ENCODE results near the gene GAPDH. TPM values are rescaled to one million over a fixed set of nuclear protein-coding genes. Genes with fewer than 3 reads are reported as not detected.

GAPDH gene
- polyA plus RNA-seq, 1 of the 3 experiments (the other 2 are of a cell fraction), result 8,077 TPM

GRCh38 chr12:6548966-6549683 lies 14.8 kb downstream of the GAPDH start:
- no peak for DNase-seq
- ChIA-PET CTCF (interaction anchor here (1.1 to 14.7 kb wide), 4 partner anchors 9 to 15 kb away, joined by 3 to 228 read pairs (median 36); partner anchors contain the start of gene GAPDH), POLR2A (interaction anchor here (4.3 to 6.1 kb wide), 2 partner anchors 11 to 15 kb away, joined by 21 to 73 read pairs; partner anchors contain the start of gene GAPDH)
- Histone ChIP-seq H3K9me2 (no peaks in the 10 kb centered on the region), H3F3A (replicated peaks; ENCODE audit: insufficient read depth) (peaks cover 61% of the 10 kb centered on the region), H4K20me1 (ENCODE audit: insufficient read depth) (peaks cover 9% of the 10 kb centered on the region; the same call in 1 of the 2 replicates), H3K27ac (ENCODE audit: low read depth in 2 of 2, low read length in 1 of 2) (peak overlapping the region; percentile 18 to 93; a peak in 3 of 4 replicates), H3K4me2 (peak overlapping the region; percentile 91), H3K27me3 (ENCODE audit: insufficient read depth) (no peaks in the 10 kb centered on the region), H3K79me2 (ENCODE audit: insufficient read depth) (peaks cover 88% of the 10 kb centered on the region), H3K4me3 (ENCODE audit: low read depth in 2 of 2, low read length in 1 of 2) (0 out of 4 replicates have a peak overlapping the region, but pooled peaks of 1 of the 2 experiments have one; percentile 61), H3K9ac (peak overlapping the region; percentile 59), H2AFZ (ENCODE audit: low read depth) (no peak overlapping the region), H3K9me3 (no peaks in the 10 kb centered on the region), H3K4me1 (ENCODE audit: control insufficient read depth in 1 of 2, insufficient read depth in 2 of 2, low read depth in 1 of 2, low read length in 1 of 2) (peaks cover 27 to 65% of the 10 kb centered on the region in 2 experiments), H3K36me3 (replicated peaks in 1 of 2; ENCODE audit: control insufficient read depth in 1 of 2, insufficient read depth in 2 of 2, low read length in 1 of 2) (peaks cover 12 to 30% of the 10 kb centered on the region in 2 experiments)
- WGBS (ENCODE audit: low lambda C conversion rate), result 54% methylated on average over 15 of the region's 15 CpGs
- TF ChIP-seq SMC3 (IDR thresholded peaks at IDR 0.05; ENCODE audit: low read depth, low read length), result no peak
- no peak for TF ChIP-seq EP300 (IDR thresholded peaks at IDR 0.05; ENCODE audit: borderline replicate concordance in 1 of 2, low read depth in 1 of 2, low read length in 1 of 2)
- TF ChIP-seq MEF2A (IDR thresholded peaks at IDR 0.05; ENCODE audit: borderline replicate concordance, low read depth), result peak; percentile 54; the same call in 1 of the 2 replicates
- TF ChIP-seq TAF1 (IDR thresholded peaks at IDR 0.05; ENCODE audit: borderline replicate concordance, low read depth, low read length), result no peak
- no peak for TF ChIP-seq MXI1 (IDR thresholded peaks at IDR 0.05; ENCODE audit: low read depth, low read length)
- TF ChIP-seq POLR2AphosphoS5 (IDR thresholded peaks at IDR 0.05; ENCODE audit: low read depth, low read length), result no peak
- TF ChIP-seq FOXJ3 (CRISPR knock-in tag; IDR thresholded peaks at IDR 0.05), result no peak
- TF ChIP-seq TCF12 (IDR thresholded peaks at IDR 0.05), result peak; percentile 50; the same call in 1 of the 2 replicates
- TF ChIP-seq PBX3 (IDR thresholded peaks at IDR 0.05), result no peak
- TF ChIP-seq, protein P1, sequence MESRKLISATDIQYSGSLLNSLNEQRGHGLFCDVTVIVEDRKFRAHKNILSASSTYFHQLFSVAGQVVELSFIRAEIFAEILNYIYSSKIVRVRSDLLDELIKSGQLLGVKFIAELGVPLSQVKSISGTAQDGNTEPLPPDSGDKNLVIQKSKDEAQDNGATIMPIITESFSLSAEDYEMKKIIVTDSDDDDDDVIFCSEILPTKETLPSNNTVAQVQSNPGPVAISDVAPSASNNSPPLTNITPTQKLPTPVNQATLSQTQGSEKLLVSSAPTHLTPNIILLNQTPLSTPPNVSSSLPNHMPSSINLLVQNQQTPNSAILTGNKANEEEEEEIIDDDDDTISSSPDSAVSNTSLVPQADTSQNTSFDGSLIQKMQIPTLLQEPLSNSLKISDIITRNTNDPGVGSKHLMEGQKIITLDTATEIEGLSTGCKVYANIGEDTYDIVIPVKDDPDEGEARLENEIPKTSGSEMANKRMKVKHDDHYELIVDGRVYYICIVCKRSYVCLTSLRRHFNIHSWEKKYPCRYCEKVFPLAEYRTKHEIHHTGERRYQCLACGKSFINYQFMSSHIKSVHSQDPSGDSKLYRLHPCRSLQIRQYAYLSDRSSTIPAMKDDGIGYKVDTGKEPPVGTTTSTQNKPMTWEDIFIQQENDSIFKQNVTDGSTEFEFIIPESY (IDR thresholded peaks at IDR 0.05; ENCODE audit: borderline replicate concordance, low read depth), result no peak
- peak; percentile 83; the same call in 1 of the 2 replicates for TF ChIP-seq FOSL2 (IDR thresholded peaks at IDR 0.05; ENCODE audit: borderline replicate concordance, low read depth)
- no peak for TF ChIP-seq FOXM1 (IDR thresholded peaks at IDR 0.05; ENCODE audit: low read depth)
- no peak for TF ChIP-seq GABPA (IDR thresholded peaks at IDR 0.05; ENCODE audit: low read depth)
- TF ChIP-seq REST (IDR thresholded peaks at IDR 0.05; ENCODE audit: low read depth, low read length), result no peak
- no peak for TF ChIP-seq NRF1 (IDR thresholded peaks at IDR 0.05; ENCODE audit: low read depth, low read length)
- TF ChIP-seq, protein P2, sequence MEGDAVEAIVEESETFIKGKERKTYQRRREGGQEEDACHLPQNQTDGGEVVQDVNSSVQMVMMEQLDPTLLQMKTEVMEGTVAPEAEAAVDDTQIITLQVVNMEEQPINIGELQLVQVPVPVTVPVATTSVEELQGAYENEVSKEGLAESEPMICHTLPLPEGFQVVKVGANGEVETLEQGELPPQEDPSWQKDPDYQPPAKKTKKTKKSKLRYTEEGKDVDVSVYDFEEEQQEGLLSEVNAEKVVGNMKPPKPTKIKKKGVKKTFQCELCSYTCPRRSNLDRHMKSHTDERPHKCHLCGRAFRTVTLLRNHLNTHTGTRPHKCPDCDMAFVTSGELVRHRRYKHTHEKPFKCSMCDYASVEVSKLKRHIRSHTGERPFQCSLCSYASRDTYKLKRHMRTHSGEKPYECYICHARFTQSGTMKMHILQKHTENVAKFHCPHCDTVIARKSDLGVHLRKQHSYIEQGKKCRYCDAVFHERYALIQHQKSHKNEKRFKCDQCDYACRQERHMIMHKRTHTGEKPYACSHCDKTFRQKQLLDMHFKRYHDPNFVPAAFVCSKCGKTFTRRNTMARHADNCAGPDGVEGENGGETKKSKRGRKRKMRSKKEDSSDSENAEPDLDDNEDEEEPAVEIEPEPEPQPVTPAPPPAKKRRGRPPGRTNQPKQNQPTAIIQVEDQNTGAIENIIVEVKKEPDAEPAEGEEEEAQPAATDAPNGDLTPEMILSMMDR (IDR thresholded peaks at IDR 0.05), result no peak
- TF ChIP-seq EZH2phosphoT487 (IDR thresholded peaks at IDR 0.05; ENCODE audit: borderline replicate concordance, low read depth), result no peak
- TF ChIP-seq TEAD4 (IDR thresholded peaks at IDR 0.05; ENCODE audit: borderline replicate concordance, insufficient read depth), result no peak
- no peak for TF ChIP-seq RXRA (IDR thresholded peaks at IDR 0.05; ENCODE audit: borderline replicate concordance, low read depth)
- TF ChIP-seq GATA2 (CRISPR knock-in tag; IDR thresholded peaks at IDR 0.05), result no peak
- TF ChIP-seq, protein P3, sequence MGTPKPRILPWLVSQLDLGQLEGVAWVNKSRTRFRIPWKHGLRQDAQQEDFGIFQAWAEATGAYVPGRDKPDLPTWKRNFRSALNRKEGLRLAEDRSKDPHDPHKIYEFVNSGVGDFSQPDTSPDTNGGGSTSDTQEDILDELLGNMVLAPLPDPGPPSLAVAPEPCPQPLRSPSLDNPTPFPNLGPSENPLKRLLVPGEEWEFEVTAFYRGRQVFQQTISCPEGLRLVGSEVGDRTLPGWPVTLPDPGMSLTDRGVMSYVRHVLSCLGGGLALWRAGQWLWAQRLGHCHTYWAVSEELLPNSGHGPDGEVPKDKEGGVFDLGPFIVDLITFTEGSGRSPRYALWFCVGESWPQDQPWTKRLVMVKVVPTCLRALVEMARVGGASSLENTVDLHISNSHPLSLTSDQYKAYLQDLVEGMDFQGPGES (IDR thresholded peaks at IDR 0.05; ENCODE audit: low read depth, low read length), result no peak
- no peak for TF ChIP-seq ELF1 (IDR thresholded peaks at IDR 0.05)
- no peak for TF ChIP-seq RFX5 (IDR thresholded peaks at IDR 0.05; ENCODE audit: low read length)
